Activated naive CD8-positive, alpha-beta T cell treated with anti-CD3 and anti-CD28 coated beads for 36 hours (primary cell): Measurements from ENCODE around the gene ZC3H18. TPM values are rescaled to one million over a fixed set of nuclear protein-coding genes. Genes with fewer than 3 reads are reported as not detected.

Source experiments
- DNase-seq: peaks from one replicate; pipeline ENCODE4 v3.0.0; 2021
- H3K27ac Mint-ChIP-seq: one replicate; pipeline ENCODE4 v1.8.0; 2022; ENCODE audit warnings: mild to moderate bottlenecking, moderate library complexity, mixed read lengths
- H3K27me3 Mint-ChIP-seq: one replicate; pipeline ENCODE4 v1.8.0; 2022; ENCODE audit warnings: mild to moderate bottlenecking, mixed read lengths
- H3K36me3 Mint-ChIP-seq: one replicate; pipeline ENCODE4 v1.8.0; 2021; ENCODE audit warnings: mild to moderate bottlenecking, mixed read lengths
- H3K4me1 Mint-ChIP-seq: one replicate; pipeline ENCODE4 v1.8.0; 2021; ENCODE audit warnings: mixed read lengths
- H3K4me3 Mint-ChIP-seq: one replicate; pipeline ENCODE4 v1.8.0; 2022; ENCODE audit warnings: mild to moderate bottlenecking, moderate library complexity, mixed read lengths
- H3K9me3 Mint-ChIP-seq: one replicate; pipeline ENCODE4 v1.8.0; 2022; ENCODE audit warnings: mixed read lengths
- total RNA-seq, 2 experiments: library from RNA; stranded (reverse); gene quantifications; one replicate each; pipeline ENCODE4 v1.2.3, GENCODE V29; 2021

ZC3H18 gene
- 10 to 100 TPM; 84.3 to 86.8 TPM for total RNA-seq

DNA sequence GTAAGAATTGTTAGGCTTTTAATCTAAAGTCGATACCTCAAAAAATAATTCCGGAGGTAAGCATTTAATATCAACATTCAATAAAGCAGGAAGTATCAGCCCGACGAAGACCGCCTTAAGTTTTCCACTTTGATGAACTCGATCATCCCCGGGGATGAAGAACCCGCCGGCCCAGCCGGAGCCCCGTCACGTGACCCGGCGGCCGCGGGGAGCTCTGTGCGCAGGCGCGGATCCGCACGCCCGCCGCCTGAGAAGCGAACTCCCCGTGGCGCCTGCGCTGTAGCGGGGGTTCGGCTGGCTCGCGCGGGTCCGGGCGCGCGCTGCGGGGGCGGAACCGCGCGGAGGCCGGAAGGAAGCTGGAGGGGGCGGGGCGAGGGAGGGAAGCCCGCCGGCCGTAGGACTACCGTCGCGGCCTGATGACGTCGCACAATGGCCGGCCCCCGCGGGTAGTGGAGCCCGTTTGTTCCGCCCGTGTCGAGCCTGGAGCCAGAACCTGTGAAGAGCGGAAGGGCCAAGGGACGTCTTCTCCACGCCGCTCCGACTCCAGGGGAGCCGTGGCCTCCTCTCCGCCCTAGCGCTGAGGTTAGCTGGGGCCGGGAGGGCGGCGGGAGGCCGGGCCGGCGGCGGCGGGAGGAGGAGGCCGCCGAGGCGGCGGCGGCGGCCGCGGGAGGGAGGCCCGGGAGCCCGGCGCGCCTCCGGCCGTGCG, at the start of gene ZC3H18:
Gene ZC3H18 (plus strand): TSS at position 419 of the 706 bp plus-strand sequence. CDS start 6,721 bp downstream, outside the sequence.
- Mint-ChIP-seq H3K27ac (peak within 1 kb of the TSS; percentile 86), H3K9me3 (no peaks in the 10 kb centered on the region), H3K36me3 (peaks cover 10% of the 10 kb centered on the region), H3K4me3 (peak within 1 kb of the TSS; percentile 89), H3K4me1 (peaks cover 41% of the 10 kb centered on the region), H3K27me3 (no peaks in the 10 kb centered on the region)
- DNase-seq = peak; percentile 98

DNA sequence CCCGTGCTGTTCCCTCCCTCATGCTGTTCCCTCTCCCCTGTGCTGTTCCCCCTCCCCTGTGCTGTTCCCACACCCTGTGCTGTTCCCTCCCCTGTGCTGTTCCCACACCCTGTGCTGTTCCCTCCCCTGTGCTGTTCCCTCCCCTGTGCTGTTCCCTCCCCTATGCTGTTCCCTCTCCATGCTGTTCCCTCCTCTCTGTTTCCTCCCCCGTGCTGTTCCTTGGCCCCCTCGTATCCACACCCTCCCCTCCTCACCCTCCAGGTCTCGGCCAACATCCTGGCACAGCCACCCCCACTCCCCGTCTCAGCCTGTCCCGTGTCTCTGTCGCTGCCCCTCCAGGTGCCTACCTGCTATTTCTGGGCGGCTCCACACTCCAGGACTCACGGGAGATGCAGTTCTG, 48.5 kb upstream of the ZC3H18 start:
- no peak overlapping the region for H3K27ac Mint-ChIP-seq
- H3K27me3 Mint-ChIP-seq = no peaks in the 10 kb centered on the region
- H3K4me3 Mint-ChIP-seq = no peak overlapping the region
- DNase-seq = no peak
- H3K4me1 Mint-ChIP-seq = no peaks in the 10 kb centered on the region
- peaks cover 9% of the 10 kb centered on the region for H3K9me3 Mint-ChIP-seq
- peaks cover 6% of the 10 kb centered on the region for H3K36me3 Mint-ChIP-seq

DNA sequence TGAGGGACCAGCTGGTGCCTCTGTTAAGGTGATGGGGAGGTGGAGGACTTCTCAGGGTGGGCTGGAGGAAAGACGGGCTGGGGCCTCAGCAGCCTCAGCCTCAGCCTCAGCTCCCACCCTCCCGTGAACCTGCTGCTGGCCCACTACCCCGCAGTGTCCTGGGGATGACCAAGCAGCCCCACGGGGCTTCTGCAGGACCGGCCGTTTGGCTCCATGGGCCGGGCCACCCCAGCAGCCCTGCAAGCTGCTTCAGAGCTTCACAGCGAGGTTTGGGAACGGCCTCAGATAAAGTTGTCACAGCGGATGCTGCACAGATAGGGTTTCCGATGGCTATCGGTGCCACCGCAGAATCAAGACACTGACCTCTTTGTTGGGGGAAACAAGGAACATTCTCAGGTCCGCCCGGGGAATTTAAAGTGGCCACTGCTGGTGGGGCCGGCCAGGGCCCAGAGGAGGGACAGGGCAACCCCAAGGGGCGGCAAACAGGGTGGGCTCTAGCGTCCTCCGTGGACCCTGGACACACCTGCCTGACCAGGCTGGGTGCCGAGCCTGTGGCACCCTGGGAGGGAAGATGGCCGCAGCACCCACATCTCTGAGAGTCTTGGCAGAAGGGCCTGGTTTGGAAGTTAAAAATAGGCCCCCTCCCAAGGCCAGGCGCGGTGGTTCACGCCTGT, 47.8 kb upstream of the ZC3H18 start:
- Mint-ChIP-seq H3K36me3 (peaks cover 4% of the 10 kb centered on the region), H3K4me3 (no peak overlapping the region), H3K9me3 (peaks cover 7% of the 10 kb centered on the region), H3K27ac (no peak overlapping the region), H3K27me3 (no peaks in the 10 kb centered on the region), H3K4me1 (no peaks in the 10 kb centered on the region)
- no peak for DNase-seq

DNA sequence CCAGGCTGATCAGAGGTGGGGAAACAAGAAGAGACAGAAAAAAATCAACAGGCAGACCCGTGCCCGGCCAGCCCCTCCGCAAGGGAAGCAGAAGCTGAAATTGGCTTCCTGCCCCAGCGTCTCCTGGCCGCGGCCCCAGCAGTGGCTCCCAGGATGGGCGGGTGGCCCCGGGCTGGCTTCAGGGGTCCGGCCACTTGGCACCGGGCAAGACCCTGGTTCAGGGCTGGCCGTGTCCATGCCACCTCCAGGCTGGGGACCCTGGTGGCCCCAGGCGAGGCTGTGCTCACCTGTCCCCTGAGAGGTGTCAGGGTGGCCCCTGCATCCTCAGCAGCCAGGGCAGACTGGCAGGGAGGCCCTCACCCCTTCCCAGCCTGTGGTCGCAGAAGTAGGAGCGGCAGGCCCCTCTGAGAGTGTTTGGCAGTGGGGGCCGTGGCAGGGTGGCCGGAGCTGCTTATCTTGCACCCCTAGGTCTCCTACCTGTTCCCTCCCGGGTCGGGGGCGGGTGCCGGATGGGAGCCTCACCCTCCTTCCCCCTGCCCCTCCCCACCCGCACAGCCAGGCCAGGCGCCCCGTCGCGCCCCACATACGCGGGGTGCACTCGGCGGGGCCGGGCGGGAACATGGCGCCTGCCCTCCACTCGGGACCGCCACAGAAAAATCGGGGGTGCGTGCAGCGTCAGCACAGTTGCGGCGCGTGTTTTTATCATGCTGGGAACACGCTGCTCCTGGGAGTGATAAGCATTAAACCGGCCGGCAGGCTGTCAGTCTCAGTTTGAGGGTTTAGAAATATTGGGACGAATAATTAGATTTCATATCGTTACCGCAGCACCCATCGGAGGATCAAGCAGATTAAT, 46.7 kb upstream of the ZC3H18 start:
- no peaks in the 10 kb centered on the region for H3K27me3 Mint-ChIP-seq
- H3K4me1 Mint-ChIP-seq = no peaks in the 10 kb centered on the region
- H3K4me3 Mint-ChIP-seq = no peak overlapping the region
- no peak overlapping the region for H3K27ac Mint-ChIP-seq
- H3K36me3 Mint-ChIP-seq = peaks cover 3% of the 10 kb centered on the region
- peaks cover 6% of the 10 kb centered on the region for H3K9me3 Mint-ChIP-seq
- no peak for DNase-seq

DNA sequence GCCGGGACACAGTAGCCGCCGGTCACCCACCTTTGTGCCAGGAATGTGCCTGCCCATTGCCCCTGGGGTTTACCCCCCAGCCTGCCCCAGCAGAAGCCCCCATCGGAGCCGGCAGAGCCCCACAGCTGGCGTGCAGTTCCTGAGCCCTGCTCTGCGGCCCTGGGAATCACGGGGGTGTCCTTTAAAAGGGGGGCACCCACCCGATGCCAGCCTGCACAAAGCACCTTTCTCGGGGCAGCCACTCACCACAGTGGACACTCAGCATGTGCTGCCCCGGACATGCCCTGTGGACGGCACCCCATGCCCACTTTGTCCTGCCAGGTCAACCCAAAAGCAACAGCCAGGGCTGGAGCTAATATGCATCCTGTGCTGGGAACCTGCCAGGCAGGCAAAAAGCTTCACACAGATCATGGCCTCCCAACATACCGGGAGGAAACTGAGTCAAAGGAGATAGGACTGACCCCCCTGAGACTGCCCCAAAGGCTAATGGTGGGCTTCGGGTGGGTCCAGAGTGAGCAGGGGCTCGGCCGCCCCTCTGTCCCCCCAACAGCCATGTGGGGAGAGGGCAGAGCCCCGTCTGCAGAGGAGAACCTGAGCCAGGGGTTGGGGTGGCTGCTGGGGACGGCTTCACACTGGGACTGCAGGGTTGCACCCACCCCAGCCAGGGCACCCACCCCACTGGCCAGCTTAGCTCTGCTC, 45.8 kb upstream of the ZC3H18 start:
- no peaks in the 10 kb centered on the region for H3K4me1 Mint-ChIP-seq
- H3K27me3 Mint-ChIP-seq = no peaks in the 10 kb centered on the region
- no peak overlapping the region for H3K27ac Mint-ChIP-seq
- no peak for DNase-seq
- H3K9me3 Mint-ChIP-seq = peaks cover 4% of the 10 kb centered on the region
- H3K4me3 Mint-ChIP-seq = no peak overlapping the region
- peaks cover 3% of the 10 kb centered on the region for H3K36me3 Mint-ChIP-seq

DNA sequence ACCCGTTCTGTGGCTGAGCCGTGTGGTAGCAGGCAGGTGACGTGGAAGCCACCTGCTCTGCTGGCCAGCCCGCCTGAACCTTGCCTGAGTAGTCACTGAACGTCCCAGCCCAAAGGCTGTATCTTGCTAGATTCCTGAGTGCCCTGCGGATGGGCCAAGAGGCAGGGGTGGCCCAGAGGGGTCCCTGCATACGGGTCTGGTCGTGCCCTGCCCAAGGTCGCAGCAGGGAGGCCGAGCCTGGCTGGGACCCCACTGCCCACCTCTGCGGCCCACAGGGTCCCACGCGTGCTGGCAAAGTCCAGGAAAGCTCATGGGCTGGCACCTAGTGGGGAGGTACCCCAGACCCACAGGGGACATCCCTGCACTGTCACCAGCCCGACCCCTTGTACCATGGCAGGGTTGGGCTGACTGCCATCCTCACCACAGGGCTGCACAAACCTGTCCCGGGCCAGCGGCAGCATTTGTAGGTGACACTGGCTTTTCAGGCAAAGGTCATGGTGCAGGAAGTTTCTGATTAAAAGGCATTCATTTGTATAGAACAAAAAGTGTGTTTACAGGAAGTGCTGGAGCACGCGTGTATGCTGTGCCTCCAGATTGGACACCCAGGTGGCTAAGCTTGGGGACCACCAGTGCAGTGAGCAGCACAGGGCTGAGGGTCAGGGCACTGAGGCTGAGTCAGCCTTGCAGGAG, 45.1 kb upstream of the ZC3H18 start:
- Mint-ChIP-seq H3K4me3 (no peak overlapping the region), H3K27me3 (no peaks in the 10 kb centered on the region), H3K27ac (no peak overlapping the region), H3K9me3 (no peaks in the 10 kb centered on the region), H3K36me3 (peaks cover 2% of the 10 kb centered on the region), H3K4me1 (no peaks in the 10 kb centered on the region)
- no peak for DNase-seq

DNA sequence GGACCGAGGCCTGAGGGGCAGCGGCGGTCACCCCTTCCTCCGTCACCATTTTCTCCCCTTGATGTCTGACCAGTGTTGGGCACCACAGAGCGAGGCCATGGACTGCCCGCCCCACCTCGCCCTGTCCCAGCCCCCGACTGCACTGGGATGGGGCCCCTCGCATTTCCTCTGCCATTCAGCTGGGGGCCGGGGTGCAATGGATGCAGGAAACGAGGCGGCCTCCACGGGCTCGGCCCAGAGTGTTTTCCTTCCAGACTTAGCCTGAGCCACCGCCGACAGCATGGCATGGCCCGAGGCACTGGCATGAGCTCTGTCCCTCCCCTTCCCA, 44.6 kb upstream of the ZC3H18 start:
- no peaks in the 10 kb centered on the region for H3K36me3 Mint-ChIP-seq
- H3K27me3 Mint-ChIP-seq = no peaks in the 10 kb centered on the region
- DNase-seq = no peak
- no peak overlapping the region for H3K4me3 Mint-ChIP-seq
- no peaks in the 10 kb centered on the region for H3K4me1 Mint-ChIP-seq
- no peak overlapping the region for H3K27ac Mint-ChIP-seq
- no peaks in the 10 kb centered on the region for H3K9me3 Mint-ChIP-seq

DNA sequence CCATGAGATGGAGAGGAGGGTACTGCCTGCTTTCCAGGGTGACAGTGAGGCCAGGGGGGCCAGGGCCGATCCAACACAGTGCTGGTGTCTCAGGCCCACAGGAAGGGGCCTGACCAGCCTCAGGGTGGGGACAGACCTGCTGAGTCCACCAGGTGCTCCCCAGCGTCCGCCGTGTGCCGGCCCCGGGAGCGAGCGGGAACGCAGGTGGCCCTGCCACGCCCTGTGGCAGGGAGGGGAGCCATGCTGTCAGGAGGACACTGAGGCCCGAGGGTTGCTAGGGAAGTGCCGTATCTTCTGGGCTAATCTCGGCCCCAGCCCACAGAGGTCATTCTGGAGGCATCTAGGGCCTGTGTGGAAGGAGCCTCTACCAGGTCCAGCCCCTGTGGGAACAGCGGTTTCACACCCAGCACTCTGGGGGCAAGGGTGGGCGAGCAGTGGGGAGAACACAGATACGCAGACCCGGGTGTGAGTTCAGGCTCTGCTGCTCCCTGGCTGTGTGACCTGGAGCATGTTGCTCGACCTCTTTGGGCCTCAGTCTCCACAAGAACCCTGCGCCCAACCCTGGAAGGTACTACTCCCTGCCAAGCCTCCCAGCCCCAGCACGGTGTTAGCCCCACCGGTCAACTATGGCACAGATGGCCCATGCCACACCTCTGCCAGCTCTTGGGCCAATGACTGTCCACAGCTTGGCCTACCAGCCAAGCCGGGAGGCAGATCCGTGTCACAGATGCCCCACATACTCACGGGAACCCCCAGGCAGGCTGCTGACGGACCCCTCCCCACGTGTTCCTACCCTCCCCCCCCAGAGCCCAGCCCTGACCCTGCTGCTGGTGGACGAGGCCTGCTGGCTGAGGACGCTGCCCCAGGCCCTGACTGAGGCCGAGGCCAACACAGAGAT, 43.9 kb upstream of the ZC3H18 start:
- Mint-ChIP-seq H3K9me3 (no peaks in the 10 kb centered on the region), H3K27me3 (no peaks in the 10 kb centered on the region)

DNA sequence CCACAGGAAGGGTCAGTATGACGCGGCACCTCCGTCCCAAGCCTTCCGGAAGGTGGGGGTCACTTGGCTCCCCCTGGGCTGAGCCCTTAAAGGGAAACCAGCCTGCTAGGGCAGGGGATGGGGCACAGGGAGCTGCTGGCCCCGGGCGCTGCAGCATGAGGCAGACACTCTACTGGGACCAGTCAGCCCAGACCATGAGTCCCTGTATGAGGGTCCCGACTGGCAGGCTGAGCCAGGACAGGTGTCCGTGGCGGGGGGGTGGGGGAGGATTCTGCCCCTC, 43.4 kb upstream of the ZC3H18 start:
- Mint-ChIP-seq H3K4me1 (no peaks in the 10 kb centered on the region), H3K27me3 (no peaks in the 10 kb centered on the region), H3K27ac (no peak overlapping the region), H3K36me3 (no peaks in the 10 kb centered on the region), H3K9me3 (no peaks in the 10 kb centered on the region), H3K4me3 (no peak overlapping the region)
- no peak for DNase-seq

More for the DNA sequence above, 43.9 kb upstream of the ZC3H18 start:
- Mint-ChIP-seq H3K4me1 (no peaks in the 10 kb centered on the region), H3K4me3 (no peak overlapping the region), H3K36me3 (no peaks in the 10 kb centered on the region), H3K27ac (no peak overlapping the region)
- DNase-seq = no peak

DNA sequence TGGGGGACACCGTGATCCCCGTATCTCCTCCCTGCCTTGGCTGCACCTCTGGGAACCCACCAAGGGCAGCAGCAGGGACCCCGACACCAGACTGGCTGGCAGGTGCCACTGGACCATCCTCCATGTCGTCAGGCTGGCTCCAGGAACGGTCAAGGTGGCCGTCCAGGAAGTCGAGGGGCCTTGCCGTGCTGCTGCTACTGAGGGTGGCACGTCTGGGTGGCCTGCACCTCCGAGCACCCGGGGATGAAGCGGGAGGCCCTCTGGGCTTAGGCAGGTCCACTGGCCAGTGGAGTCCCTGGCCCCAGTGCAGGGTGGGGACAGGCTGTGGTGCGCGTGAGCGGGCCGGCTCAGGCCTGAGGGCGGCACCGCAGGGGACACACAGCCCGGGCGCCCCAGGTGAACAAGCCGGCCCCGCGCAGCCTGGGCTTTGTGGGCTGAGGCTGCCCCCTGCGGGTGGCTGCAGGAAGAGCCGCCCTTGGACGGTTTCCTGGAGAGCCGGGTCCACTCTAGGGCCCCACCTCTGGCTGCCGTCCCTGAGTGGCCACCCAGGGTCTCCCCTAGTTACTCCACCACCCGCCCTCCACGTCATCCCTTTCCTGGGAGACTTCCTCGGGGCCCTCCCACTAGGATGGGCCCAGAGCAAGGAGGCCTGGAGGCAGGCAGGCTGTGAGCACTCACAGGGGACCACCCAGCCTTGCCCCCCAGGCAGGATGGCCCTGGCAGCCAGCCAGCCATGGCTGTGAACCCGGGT, 42.8 kb upstream of the ZC3H18 start:
- no peak overlapping the region for H3K4me3 Mint-ChIP-seq
- H3K27ac Mint-ChIP-seq = no peak overlapping the region
- DNase-seq = peak; percentile 65
- H3K4me1 Mint-ChIP-seq = no peaks in the 10 kb centered on the region
- H3K36me3 Mint-ChIP-seq = no peaks in the 10 kb centered on the region
- H3K27me3 Mint-ChIP-seq = no peaks in the 10 kb centered on the region
- no peaks in the 10 kb centered on the region for H3K9me3 Mint-ChIP-seq

DNA sequence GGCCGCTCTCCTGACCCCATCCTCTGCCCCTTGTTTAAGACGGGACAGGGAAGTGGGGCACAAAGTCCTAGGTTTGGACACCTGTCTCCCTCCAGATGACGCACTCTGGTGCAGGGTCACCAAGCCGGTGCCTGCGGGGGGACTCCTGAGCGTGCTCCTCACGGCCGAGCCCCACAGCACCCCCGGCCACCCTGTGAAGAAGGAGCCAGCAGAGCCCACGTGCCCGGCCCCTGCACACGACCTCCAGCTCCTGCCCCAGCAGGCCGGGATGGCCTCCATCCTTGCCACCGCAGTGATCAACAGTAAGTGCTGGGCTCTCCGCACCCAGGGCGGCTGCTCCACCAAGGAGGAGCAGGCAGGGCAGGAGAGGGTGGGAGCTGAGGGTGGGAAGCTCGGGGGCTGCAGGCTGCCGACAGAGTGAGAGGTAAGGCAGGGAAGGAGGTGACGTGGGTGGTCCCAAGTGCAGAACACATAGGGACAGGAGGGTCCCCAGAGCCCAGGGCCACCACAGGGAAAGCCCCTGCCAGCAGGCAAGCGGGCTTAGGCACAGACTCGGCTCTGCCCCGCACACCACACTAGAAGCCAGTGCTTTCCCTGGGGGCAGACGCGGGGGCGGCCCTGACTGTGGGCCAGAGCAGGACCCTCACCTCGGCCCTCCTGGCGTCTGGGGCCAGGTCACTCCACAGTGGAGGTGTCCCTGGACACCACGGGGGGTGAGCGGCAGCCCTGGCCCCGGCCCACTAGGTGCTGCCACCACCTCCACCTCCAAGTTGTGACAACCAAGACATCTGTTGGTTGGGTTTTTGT, 42.1 kb upstream of the ZC3H18 start:
- no peaks in the 10 kb centered on the region for H3K27me3 Mint-ChIP-seq
- no peak overlapping the region for H3K27ac Mint-ChIP-seq
- no peaks in the 10 kb centered on the region for H3K36me3 Mint-ChIP-seq
- H3K4me1 Mint-ChIP-seq = no peaks in the 10 kb centered on the region
- H3K4me3 Mint-ChIP-seq = no peak overlapping the region
- no peak for DNase-seq
- no peaks in the 10 kb centered on the region for H3K9me3 Mint-ChIP-seq

DNA sequence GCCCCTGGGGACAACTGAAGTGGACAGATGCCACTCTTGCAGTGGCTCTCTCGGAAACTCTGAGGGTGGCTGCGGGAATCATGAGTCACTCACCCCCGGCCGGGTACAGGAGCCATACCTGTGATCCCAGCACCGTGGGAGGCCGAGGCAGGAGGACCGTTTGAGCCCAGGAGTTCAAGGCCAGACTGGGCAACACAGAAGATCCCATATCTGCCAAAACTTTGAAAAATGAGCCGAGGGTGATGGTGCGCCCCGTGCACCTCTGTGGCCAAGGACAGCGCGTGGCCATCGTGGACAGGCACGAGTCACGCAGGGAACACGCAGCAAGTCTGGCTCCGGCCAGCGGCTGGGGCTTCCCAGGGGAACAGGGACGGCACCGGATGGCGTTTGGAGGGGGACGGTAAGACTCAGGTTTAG, 41.3 kb upstream of the ZC3H18 start:
- H3K4me3 Mint-ChIP-seq = peak overlapping the region; percentile 5
- no peaks in the 10 kb centered on the region for H3K9me3 Mint-ChIP-seq
- H3K36me3 Mint-ChIP-seq = no peaks in the 10 kb centered on the region
- no peak for DNase-seq
- peak overlapping the region; percentile 23 for H3K27ac Mint-ChIP-seq
- H3K4me1 Mint-ChIP-seq = no peaks in the 10 kb centered on the region
- H3K27me3 Mint-ChIP-seq = no peaks in the 10 kb centered on the region

DNA sequence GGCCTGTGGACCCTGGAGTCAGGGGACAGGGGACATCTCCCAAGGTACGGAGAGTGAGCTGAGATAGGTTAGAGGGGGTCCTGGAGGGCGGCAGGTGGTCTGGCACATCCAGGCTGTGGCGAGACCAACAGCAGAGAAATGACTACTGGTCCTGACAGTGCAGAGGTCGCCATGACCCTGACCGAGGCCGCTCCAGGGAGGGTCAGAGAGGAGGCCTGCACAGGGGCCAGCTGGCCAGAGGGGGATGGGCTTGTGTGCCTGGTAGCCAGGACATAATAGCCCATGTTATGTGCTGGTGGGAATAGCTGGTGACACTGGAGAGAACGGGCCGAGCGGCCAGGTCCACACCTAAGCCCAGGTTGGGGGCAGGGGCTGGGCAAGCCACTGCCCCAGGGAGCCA, 40.6 kb upstream of the ZC3H18 start:
- H3K27me3 Mint-ChIP-seq = no peaks in the 10 kb centered on the region
- no peaks in the 10 kb centered on the region for H3K36me3 Mint-ChIP-seq
- no peaks in the 10 kb centered on the region for H3K4me1 Mint-ChIP-seq
- H3K9me3 Mint-ChIP-seq = no peaks in the 10 kb centered on the region
- H3K4me3 Mint-ChIP-seq = no peak overlapping the region
- DNase-seq = no peak
- peak overlapping the region; percentile 19 for H3K27ac Mint-ChIP-seq
